Osteoblast (primary cell): ENCODE measurements around the gene PELI1. TPM values are rescaled to one million over a fixed set of nuclear protein-coding genes. Genes with fewer than 3 reads are reported as not detected.

Experiments
- DNase-seq: peaks from one replicate; pipeline ENCODE4 v3.0.0; 2011; ENCODE audit warnings: low spot score, mixed read lengths; ENCODE audit not compliant: insufficient read length; ENCODE audit errors: missing footprints
- H2AFZ ChIP-seq: 2 replicates; pipeline ENCODE4 v1.6.0; 2011; ENCODE audit warnings: mild to moderate bottlenecking, low read length
- H3K27ac ChIP-seq: 2 replicates; pipeline ENCODE4 v1.5.1; 2011; ENCODE audit warnings: mild to moderate bottlenecking, low read depth, low read length, moderate library complexity
- H3K27me3 ChIP-seq: 2 replicates; pipeline ENCODE4 v1.6.0; 2012; ENCODE audit warnings: mild to moderate bottlenecking, control low read depth, inconsistent platforms, low read length, moderate library complexity; ENCODE audit not compliant: insufficient read depth
- H3K36me3 ChIP-seq: 2 replicates; pipeline ENCODE4 v1.5.1; 2011; ENCODE audit warnings: mild to moderate bottlenecking, low read length, control low read depth, moderate library complexity; ENCODE audit not compliant: insufficient read depth
- H3K4me1 ChIP-seq: 2 replicates; pipeline ENCODE4 v1.5.1; 2011; ENCODE audit warnings: mild to moderate bottlenecking, low read length, control low read depth, moderate library complexity; ENCODE audit not compliant: insufficient read depth
- H3K4me2 ChIP-seq: 2 replicates; pipeline ENCODE4 v1.6.0; 2011; ENCODE audit warnings: mild to moderate bottlenecking, low read length; ENCODE audit not compliant: insufficient read depth
- H3K4me3 ChIP-seq: fragments of 200-600 bp; sonication (generic); 3 replicates; pipeline ENCODE4 v1.5.1; 2012; ENCODE audit warnings: mild to moderate bottlenecking, low read length, inconsistent platforms; ENCODE audit not compliant: insufficient read depth
- H3K79me2 ChIP-seq: 2 replicates; pipeline ENCODE4 v1.6.0; 2012; ENCODE audit warnings: mild to moderate bottlenecking, low read length, control low read depth, inconsistent platforms; ENCODE audit not compliant: insufficient read depth
- H3K9me3 ChIP-seq: 2 replicates; pipeline ENCODE4 v1.5.1; 2011; ENCODE audit warnings: low read depth, low read length, control low read depth
- H4K20me1 ChIP-seq: 2 replicates; pipeline ENCODE4 v1.6.0; 2012; ENCODE audit warnings: mild to moderate bottlenecking, low read length, control low read depth; ENCODE audit not compliant: insufficient read depth
- total RNA-seq: library from RNA; depleted of rRNA; stranded (reverse); fragments of >200 nt; gene quantifications from 2 replicates; pipeline ENCODE4 v1.2.3, GENCODE V29; 2012
- TF ChIP-seq, protein P1 (sequence below): IDR thresholded peaks from 2 replicates; pipeline ENCODE4 v1.5.1; 2011; ENCODE audit warnings: mild to moderate bottlenecking, low read depth, low read length, moderate library complexity; ENCODE audit errors: extremely low read depth

PELI1 gene
- total RNA-seq, 1 donor: 5.1 TPM

DNA sequence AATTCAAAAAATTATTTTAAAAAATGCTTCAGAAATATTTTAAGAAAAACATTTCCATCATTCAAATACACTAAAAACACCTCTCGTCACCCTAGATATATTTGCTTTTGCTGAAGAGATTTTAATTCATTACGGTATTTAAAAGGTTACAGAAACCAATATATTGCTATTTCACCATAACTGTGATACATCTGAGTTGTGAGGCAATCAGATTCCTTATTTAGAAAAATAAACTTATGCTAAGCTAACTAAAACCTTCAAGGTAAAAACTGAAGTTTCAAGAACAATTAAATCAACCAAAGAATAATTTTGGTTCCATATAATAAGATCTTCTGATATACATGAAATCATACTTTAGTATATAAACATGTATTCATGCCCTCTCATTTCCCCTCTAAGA lies 32.8 kb downstream of the PELI1 start:
- Histone ChIP-seq H3K27me3 (no peaks in the 10 kb centered on the region), H3K36me3 (no peaks in the 10 kb centered on the region), H3K4me1 (peaks cover 9% of the 10 kb centered on the region), H4K20me1 (no peaks in the 10 kb centered on the region), H3K27ac (no peak overlapping the region), H3K4me3 (no peak overlapping the region), H3K79me2 (no peaks in the 10 kb centered on the region), H2AFZ (no peak overlapping the region), H3K9me3 (no peaks in the 10 kb centered on the region), H3K4me2 (no peak overlapping the region)
- TF ChIP-seq, protein P1, sequence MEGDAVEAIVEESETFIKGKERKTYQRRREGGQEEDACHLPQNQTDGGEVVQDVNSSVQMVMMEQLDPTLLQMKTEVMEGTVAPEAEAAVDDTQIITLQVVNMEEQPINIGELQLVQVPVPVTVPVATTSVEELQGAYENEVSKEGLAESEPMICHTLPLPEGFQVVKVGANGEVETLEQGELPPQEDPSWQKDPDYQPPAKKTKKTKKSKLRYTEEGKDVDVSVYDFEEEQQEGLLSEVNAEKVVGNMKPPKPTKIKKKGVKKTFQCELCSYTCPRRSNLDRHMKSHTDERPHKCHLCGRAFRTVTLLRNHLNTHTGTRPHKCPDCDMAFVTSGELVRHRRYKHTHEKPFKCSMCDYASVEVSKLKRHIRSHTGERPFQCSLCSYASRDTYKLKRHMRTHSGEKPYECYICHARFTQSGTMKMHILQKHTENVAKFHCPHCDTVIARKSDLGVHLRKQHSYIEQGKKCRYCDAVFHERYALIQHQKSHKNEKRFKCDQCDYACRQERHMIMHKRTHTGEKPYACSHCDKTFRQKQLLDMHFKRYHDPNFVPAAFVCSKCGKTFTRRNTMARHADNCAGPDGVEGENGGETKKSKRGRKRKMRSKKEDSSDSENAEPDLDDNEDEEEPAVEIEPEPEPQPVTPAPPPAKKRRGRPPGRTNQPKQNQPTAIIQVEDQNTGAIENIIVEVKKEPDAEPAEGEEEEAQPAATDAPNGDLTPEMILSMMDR: no peak
- no peak for DNase-seq

DNA sequence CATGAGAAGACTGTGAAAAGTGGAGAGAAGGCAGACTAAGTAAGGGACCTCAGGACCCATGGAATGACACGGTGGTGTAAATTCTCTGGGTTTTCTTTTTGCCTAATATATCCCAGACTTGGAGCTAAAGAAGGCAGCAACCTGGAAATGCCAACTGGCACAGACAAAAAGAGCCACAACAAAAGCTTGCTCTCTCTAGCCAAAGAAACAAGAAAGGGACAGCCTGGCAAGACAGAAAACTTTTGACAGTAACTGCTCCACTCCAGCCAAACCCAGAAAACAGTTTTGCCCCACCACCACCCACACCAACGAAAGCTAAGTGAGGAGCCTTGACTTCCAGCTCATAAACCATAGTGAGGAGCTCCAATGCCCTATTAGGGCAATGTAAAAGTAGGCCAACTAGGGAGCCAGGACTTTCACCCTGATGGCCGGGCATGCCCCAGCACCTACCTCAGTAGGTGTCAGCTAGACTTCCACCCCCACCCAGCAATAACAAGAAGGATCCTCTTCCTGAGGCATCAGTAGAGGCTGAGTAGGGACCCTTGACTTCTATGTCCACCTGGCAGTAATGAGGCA lies 35.5 kb downstream of the PELI1 start:
- Histone ChIP-seq H3K4me1 (peaks cover 1% of the 10 kb centered on the region), H3K4me3 (no peak overlapping the region), H2AFZ (no peak overlapping the region), H3K4me2 (no peak overlapping the region), H3K79me2 (no peaks in the 10 kb centered on the region), H3K36me3 (no peaks in the 10 kb centered on the region), H3K27ac (no peak overlapping the region), H3K9me3 (no peaks in the 10 kb centered on the region), H4K20me1 (no peaks in the 10 kb centered on the region), H3K27me3 (no peaks in the 10 kb centered on the region)
- TF ChIP-seq, protein P1: no peak
- no peak for DNase-seq

DNA sequence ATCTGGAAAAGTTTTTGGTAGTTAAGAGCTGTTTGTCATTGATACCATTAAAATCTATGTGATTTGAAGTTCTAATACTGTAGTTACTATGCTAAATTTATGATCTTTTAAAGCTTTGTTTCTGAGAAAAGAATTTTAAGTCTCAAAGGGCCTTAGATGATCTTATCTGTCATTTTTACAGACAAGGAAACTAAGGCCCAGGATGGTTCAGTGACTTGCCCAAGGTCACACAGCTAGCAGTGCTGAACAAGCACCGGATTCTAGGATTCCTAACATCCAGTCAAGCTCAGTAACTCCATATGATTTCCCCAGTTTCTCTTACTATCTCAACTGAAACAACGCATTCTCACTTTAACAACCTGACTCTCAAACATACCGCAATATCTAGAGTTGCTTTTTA lies 37.7 kb downstream of the PELI1 start:
- Histone ChIP-seq H3K36me3 (no peaks in the 10 kb centered on the region), H2AFZ (no peak overlapping the region), H3K27ac (no peak overlapping the region), H4K20me1 (no peaks in the 10 kb centered on the region), H3K4me3 (no peak overlapping the region), H3K27me3 (no peaks in the 10 kb centered on the region), H3K4me2 (no peak overlapping the region), H3K4me1 (peaks cover 2% of the 10 kb centered on the region), H3K79me2 (no peaks in the 10 kb centered on the region), H3K9me3 (no peaks in the 10 kb centered on the region)
- TF ChIP-seq, protein P1: no peak
- no peak for DNase-seq

DNA sequence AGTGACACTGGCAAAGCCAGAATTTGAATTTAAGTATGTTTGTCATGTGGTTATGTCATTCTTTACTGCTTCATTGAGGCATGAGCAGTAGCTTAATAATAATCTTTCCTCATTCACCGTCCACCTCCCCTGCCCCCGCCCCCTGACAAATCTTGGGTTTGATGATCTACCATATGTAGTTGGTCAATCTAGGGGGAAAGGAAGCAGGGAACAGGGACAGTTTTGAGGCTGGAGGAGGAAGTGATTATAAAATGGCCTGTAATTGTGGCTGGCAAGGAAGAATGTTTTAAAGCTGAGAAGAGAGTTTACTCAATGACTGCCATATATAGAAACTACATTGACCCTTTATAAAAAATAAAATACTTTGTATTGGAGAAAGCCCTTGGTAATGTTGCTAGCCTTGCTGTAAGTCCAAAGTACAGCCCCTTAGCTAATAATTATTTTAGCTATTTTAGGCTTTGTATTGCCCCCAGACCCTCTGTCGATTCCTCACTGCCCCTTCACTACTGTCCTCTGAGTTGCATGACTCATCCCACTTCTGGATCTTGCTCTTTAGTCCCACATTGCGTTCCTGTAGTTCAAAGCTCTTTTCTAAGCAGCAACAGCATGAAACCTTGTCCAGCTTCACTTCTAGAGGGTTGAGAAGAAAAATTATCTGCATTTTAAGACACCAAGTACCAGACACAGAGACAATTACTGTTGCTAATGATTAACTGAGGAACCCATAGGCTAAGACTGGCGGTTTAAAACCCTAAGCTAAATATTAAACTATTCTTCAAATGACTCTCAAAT lies 38.4 kb downstream of the PELI1 start:
- TF ChIP-seq, protein P1: no peak
- H3K27ac ChIP-seq: no peak overlapping the region
- H3K27me3 ChIP-seq: no peaks in the 10 kb centered on the region
- peaks cover 8% of the 10 kb centered on the region for H3K4me1 ChIP-seq
- no peaks in the 10 kb centered on the region for H3K36me3 ChIP-seq
- no peaks in the 10 kb centered on the region for H3K9me3 ChIP-seq
- DNase-seq: no peak
- no peak overlapping the region for H3K4me2 ChIP-seq
- H3K79me2 ChIP-seq: no peaks in the 10 kb centered on the region
- no peaks in the 10 kb centered on the region for H4K20me1 ChIP-seq
- no peak overlapping the region for H3K4me3 ChIP-seq
- no peak overlapping the region for H2AFZ ChIP-seq
